NCI-H460 (cell line): ENCODE measurements around the gene SLC35B3. TPM values are rescaled to one million over a fixed set of nuclear protein-coding genes. Genes with fewer than 3 reads are reported as not detected.
"Not testable (repeated sequence)": the region's sequence is repeated elsewhere in the genome, so short reads cannot be mapped to it uniquely, and the experiment has no call there.

ENCODE experiments used
- DNase-seq: peaks from one replicate; pipeline ENCODE4 v3.0.0-alpha.2; 2016; ENCODE audit warnings: low read depth; ENCODE audit errors: extremely low read depth
- polyA plus RNA-seq: library from polyadenylated mRNA; depleted of rRNA; stranded (reverse); fragments of >200 nt; gene quantifications from 2 replicates; pipeline ENCODE4 v1.2.3, GENCODE V29; 2014; cell fraction: nucleus; rRNA removed
- total RNA-seq: library from RNA; depleted of rRNA; stranded (reverse); fragments of >200 nt; shearing (Covaris generic); gene quantifications from 2 replicates; pipeline ENCODE4 v1.2.3, GENCODE V29; 2014; rRNA removed

Gene SLC35B3
- 8.3 and 11.0 TPM in 2 replicates for total RNA-seq
- polyA plus RNA-seq: 3.9 and 9.3 TPM in 2 replicates

- DNase-seq: peak; percentile 87
These were observed at the start of gene SLC35B3 for GRCh38 chr6:8435093-8435844. TSS of gene SLC35B3 (minus strand) at chr6:8435545.

GRCh38 chr6:8483650-8484049 is 48.3 kb upstream of the SLC35B3 start:
- no peak for DNase-seq

DNA sequence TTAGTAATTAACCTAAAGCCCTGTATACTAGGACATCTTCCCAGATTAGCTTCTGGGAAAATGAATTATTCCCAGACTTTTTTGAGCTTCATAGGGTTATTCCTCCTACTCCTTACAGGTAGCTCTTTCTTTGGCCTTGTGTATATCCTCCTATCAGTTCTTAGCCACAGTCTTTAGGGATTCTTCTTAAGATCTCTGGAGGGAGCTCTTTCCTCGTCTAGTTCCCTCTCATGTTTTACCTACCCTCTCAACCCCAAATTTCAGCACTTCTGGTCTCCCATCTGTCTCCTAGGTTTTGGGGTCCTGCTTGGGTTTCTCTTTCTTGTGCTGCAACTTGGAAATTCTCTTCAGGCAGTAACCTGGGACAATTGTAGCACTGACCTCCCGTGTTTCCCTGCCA is 46.4 kb upstream of the SLC35B3 start:
- DNase-seq: peak; percentile 2

DNA sequence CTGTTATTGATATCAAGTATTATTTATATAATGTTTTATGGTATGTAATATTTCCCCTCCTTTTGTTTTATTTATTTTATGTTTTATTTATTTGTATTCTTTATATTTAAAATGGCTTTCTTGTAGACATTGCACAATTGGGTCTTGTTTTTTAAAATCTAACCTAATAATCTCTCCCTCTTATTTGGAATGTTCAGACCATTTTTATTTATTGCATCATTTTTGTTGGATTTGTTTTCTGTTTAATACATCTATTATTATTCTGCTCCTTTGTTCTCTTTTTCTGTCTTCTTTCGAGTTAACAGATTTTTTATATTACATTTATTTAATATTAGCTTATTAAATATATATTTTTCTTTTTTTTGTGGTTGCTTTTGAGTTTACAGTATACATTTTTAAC is 43.1 kb upstream of the SLC35B3 start:
- no peak for DNase-seq

DNA sequence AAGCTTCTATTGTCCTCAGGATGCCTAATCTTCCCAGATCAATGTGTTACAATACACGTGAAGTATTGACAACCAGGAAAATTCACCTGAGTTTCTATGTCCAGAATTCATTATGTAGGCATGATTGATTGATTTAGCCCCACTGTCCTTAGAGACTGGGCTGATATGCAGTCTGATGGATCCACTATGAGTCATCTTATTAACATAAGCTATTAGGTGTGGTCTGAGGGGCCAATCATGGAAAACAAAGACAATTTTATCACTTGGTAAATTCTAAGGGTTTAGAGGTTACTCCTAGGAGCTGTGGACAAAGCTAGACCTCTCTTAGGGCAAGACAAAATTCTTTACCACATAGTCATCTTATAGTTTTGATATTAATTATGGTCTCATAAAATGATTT is 41.3 kb upstream of the SLC35B3 start:
- no peak for DNase-seq

- DNase-seq: no peak
These were observed 33.4 kb upstream of the SLC35B3 start for GRCh38 chr6:8468552-8469356.

- DNase-seq: no peak
These were observed 27.3 kb upstream of the SLC35B3 start for GRCh38 chr6:8462694-8463093.

- no peak for DNase-seq
These were observed 26.8 kb upstream of the SLC35B3 start for GRCh38 chr6:8462169-8462568.

- DNase-seq: no peak
These were observed 11.0 kb upstream of the SLC35B3 start for GRCh38 chr6:8446391-8446790.

DNA sequence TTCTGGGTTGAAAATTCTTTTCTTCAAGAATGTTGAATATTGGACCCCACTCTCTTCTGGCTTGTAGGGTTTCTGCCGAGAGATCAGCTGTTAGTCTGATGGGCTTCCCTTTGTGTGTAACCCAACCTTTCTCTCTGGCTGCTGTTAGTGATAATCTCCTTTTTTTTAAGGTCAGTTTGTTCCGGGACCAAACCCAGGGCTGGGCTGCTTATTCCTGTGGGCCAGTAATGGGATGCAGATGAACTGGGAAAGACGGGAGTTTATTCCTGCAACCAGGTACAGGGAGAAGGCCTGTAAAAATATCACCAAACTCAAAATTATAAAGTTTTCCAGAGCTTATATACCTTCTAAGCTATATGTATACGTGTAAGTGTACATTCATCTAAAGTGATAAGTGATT is 10.6 kb upstream of the SLC35B3 start:
- DNase-seq: not testable (repeated sequence)

- DNase-seq: no peak
These were observed 6.8 kb upstream of the SLC35B3 start for GRCh38 chr6:8442150-8442549.

GRCh38 chr6:8441452-8441851 is 6.1 kb upstream of the SLC35B3 start:
- no peak for DNase-seq

DNA sequence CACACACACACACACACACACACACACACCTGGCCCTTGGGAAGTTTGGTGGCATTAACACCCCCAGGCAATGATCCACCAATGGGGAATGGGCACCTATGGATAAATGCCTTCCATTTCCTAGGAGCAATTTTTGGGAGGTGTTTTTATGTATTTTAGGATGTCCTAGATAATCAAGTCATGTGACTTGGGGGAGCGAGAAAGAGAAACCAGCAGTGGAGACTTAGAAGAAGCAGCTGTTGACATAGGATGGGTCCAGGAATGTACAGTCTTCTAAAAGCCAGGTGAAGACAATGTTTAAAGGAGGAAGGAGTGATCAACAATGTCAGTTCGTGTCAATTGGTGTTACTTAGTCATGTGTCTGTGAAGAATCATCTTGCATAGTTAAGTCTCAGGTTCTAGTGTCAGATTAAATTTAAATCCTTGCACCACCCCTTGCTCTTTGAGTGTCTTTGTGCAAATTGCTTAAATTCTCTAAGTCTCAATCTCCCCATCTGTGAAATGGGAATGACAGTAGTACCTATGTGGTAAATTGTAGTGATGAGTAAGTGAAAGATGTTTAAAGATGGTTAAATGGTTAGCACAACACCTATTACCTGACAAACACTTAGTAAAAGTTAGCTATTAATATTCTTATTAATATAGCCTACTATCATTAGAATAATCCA is 4.4 kb upstream of the SLC35B3 start:
- no peak for DNase-seq

DNA sequence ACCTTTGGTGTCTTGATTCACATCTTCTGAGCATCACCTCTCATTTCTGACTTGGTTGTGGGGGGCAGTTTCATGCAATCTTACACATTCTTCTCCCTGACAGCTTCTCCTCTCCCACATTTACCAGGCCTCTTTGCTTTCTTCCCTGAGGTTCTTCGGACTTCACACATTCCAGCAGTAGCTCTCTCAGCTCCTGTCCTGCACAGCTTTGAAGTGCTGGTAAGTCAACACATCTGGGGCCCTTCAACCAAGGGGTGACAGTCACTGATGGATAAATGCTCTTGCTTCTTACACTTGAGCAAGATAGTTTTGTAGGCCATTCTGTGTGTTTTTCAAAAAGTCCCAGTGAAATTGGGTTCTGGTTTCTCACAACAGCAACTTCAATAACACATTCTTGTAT is 2.5 kb upstream of the SLC35B3 start:
- no peak for DNase-seq

GRCh38 chr6:8436966-8437365 is 1.6 kb upstream of the SLC35B3 start:
- no peak for DNase-seq

GRCh38 chr6:8435845-8436168 is 462 bp upstream of the SLC35B3 start:
- no peak for DNase-seq

GRCh38 chr6:8434727-8435092 is 635 bp downstream of the SLC35B3 start:
- DNase-seq: no peak

GRCh38 chr6:8432614-8433013 is 2.7 kb downstream of the SLC35B3 start:
- no peak for DNase-seq

DNA sequence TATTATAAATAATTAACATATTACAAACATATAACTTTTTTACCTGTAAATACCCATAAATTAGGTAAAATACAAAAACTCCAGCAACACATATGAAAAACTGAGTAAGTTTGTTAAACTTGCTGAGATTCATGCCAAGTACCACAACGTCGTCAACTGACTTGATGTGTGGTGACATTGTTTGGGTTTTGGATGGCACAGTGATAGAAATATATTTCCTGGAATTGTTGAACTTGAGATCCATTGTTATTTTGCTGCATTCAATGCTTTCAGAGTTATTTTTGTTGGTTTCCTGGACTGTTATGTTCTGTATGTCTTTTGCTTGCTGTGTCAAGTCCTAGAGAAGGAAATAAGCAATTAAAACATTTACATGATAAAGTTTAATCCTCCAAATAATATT is 5.5 kb downstream of the SLC35B3 start:
- DNase-seq: no peak

GRCh38 chr6:8426544-8426943 is 8.8 kb downstream of the SLC35B3 start:
- not testable (repeated sequence) for DNase-seq

DNA sequence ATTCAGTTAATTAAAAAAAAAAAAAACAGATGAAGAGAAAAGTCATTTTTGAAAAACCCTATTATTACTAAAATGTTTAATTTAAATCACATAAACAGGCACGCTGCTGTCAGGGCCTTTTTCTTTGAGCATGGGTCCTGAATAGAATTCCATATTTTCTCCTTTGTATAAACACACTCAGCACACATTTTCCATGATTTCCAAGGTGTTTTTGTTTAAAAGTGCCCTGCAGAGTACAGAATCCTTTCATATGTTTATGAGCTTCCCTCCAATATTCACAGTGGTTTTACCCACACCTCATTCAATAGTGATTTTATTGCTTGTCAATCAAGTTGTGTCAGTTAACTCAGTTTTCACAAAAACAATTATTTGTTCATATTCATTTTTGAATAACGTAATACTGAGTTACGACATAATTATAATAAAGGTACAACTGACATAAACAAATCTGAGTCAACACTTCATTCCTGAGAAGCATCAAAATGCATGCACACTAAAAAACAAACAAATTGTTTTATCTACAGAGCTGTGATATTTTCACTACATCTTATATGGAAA is 15.2 kb downstream of the SLC35B3 start:
- no peak for DNase-seq
